HG03521 (cell line): Measurements from ENCODE around the gene CD109.
A peak's percentile ranks its signal among the peaks of the same experiment; 100 is the strongest.
"Not testable (repeated sequence)": the region's sequence is repeated elsewhere in the genome, so short reads cannot be mapped to it uniquely, and the experiment has no call there.

Source experiments
- ATAC-seq: cut with Tn5 transposase; IDR thresholded peaks from one replicate; pipeline ENCODE4 v1.9.1; 2021; ENCODE audit warnings: mild to moderate bottlenecking, moderate library complexity; ENCODE audit not compliant: unreplicated experiment

Gene CD109

DNA sequence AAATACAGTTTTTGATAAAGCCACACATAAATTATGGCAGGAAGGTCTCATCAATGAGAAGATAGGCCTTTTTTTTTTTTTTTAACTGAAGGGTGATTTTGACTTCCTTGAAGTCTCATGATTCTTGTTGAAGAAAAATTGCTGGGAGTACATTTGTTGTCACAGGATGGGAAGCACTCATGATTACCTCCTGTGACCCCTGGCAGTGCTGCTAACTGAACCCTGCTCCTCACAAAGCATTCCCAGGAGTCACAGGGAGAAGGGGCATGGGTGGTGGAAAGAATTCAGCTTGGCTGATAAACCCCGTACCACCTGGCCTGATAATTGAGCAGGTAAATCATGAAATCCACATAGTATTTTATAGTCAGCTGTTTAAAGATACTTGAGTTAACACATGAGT is 86.9 kb downstream of the CD109 start:
- no peak for ATAC-seq

- ATAC-seq: no peak
Observed at GRCh38 chr6:73784726-73785505, 88.9 kb downstream of the CD109 start.

DNA sequence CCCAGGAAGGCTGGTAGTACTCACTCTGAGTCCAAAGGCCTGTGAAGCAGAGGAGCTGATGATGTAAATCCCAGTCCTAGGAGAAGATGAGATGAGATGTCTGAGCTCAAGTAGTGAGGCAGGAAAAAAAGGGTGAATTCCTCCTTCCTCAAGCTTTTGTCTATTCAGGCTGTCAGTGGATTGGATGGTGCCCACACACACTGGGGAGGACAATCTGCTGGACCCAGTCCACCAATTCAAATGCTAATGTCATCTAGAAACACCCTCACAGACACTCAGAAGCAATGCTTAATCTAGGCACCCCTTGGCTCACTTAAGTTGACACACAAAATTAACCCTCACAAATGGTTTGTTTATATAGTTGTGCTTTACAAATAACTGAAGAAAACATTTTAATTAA is 94.6 kb downstream of the CD109 start:
- no peak for ATAC-seq

DNA sequence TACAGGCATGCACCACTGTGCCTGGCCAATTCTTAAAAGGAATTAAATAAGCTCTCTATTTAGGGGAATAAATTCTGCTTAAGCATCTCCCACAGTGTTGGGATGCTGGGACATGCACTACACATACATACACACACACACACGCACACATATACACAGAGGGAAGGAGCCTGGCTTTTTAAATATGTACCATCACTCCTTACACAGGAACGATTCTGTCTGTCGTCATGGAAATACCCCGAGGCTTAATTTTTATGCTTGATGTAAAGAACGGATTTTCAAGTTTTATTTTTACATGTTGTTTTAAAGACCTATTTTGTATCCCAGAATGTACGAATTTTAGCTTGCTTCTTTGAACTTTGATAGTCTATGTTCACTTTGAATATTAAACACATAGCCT is 95.3 kb downstream of the CD109 start:
- ATAC-seq: no peak

DNA sequence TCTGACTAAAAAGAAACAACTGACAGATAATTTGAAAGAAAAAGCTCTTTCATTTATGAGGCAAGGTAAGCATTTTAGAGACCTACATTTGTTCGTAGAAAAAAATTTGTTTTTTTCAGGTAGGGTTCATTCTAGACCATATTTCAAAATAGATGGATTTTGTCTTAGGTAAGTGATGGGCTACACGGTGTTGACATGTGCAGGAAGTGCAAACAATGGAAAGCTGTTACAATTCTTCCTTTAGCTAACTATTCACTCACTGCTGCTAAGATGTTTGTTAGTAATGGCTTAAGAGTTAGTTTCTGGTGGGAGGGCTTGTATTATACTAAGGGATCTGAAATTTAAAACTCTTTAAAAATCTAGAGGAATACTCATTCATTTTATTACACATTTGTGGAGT is 96.7 kb downstream of the CD109 start:
- no peak for ATAC-seq

DNA sequence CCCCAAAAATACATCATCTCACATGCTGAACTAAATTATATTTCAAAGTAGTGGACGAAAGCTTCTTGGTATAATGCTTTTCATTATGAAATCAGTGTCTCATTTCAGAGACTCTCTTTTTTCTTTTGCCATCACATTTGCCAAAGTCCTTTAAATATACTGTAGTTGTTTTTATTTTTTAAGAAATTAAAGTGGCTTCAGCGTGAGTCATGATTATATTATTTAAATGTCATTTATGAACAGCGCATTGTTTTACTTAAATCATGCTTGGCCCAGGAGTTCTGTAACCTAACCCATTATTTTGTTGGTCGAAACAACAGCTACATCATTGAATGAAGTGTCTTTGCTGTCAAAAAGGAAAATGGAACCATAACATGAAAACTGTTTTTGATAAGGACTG is 100.9 kb downstream of the CD109 start:
- no peak for ATAC-seq

- no peak for ATAC-seq
Observed at GRCh38 chr6:73797861-73798260, 101.9 kb downstream of the CD109 start.

GRCh38 chr6:73798592-73798991 is 102.6 kb downstream of the CD109 start:
- peak; percentile 52 for ATAC-seq

DNA sequence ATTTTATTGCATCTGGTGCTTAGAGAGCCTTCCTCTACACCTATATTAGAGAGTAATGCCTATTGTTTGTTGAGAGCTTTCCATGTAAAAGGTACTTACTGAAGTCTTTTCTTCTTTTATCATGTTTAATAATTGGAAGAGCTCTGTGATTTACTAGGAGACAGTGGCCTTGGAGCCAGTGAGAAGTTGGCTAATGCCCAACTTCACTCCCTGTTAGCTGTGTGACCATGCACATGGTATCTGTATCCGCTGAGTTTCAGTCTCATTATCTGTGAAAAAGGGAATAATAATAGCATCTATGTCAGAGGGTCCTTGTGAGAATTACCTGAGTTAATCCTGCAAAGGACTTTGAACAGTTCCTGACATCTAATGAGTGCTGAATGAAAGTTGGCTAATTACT is 105.0 kb downstream of the CD109 start:
- ATAC-seq: no peak

- ATAC-seq: no peak
Observed at GRCh38 chr6:73801652-73802268, 105.8 kb downstream of the CD109 start.

DNA sequence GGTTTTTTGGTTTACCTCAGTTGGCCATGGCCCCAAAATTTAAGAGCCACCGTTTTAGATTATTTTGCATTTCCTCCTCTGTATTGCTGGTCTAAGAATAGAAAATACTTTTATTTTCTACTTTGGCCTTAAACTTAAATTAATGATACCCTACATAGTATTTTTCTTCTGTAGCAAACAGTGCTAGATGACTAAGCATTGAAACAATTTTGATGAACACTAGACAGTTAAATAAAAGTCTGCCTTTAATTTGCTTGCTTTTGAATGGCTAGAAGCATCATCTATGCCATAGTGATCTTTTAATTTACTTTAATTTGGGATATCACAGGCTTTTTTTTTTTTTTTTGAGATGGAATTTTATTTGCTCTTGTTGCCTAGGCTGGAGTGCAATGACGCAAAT is 106.4 kb downstream of the CD109 start:
- ATAC-seq: no peak

GRCh38 chr6:73803562-73804241 is 107.7 kb downstream of the CD109 start:
- ATAC-seq: no peak

DNA sequence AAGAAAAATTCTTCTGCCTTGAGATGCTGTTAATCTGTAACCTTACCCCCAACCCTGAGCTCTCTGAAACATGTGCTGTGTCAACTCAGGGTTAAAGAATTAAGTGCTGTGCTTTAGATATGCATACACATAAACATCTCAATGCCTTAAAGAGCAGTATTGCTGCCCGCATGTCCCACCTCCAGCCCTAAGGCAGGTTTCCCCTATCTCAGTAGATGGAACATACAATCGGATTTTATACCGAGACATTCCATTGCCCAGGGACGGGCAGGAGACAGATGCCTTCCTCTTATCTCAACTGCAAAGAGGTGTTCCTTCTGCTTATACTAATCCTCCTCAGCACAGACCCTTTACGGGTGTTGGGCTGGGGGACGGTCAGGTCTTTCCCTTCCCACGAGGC is 109.2 kb downstream of the CD109 start:
- not testable (repeated sequence) for ATAC-seq

DNA sequence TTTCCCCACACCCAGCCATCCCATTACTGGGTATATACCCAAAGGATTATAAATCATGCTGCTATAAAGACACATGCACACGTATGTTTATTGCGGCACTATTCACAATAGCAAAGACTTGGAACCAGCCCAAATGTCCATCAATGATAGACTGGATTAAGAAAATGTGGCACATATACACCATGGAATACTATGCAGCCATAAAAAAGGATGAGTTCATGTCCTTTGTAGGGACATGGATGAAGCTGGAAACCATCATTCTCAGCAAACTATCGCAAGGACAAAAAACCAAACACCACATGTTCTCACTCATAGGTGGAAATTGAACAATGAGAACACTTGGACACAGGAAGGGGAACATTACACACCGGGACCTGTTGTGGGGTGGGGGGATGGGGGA is 110.0 kb downstream of the CD109 start:
- not testable (repeated sequence) for ATAC-seq

- ATAC-seq: no peak
Observed at GRCh38 chr6:73811706-73812105, 115.7 kb downstream of the CD109 start.

GRCh38 chr6:73817253-73817652 is 121.2 kb downstream of the CD109 start:
- ATAC-seq: no peak

- ATAC-seq: no peak
Observed at GRCh38 chr6:73823046-73823735, 127.2 kb downstream of the CD109 start.

GRCh38 chr6:73823832-73824231 is 127.8 kb downstream of the CD109 start:
- ATAC-seq: no peak

- no peak for ATAC-seq
Observed at GRCh38 chr6:73826571-73826970, 130.6 kb downstream of the CD109 start.

DNA sequence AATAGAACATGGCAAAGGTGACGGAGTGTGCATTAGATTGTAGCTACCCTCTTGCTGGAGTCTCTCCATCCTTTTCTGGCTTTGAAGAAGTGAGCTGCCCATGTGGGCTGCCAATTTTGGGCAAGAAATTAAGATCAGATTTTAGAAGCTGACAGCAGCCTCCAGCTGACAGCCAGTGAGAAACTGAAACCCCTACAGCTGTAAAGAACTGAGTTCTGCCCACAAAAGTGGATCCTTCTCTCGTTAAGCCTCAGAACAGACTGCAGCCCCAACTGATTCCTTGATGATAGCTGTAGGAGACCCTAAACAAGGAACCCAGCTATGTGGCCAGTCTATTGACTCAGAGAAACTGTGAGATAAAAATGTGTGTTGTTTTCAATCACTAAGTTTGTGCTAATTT is 134.1 kb downstream of the CD109 start:
- ATAC-seq: no peak

GRCh38 chr6:73832313-73832712 is 136.3 kb downstream of the CD109 start:
- ATAC-seq: no peak
